HG03558 (cell line): ENCODE results near the gene SLC25A22.
A peak's percentile ranks its signal among the peaks of the same experiment; 100 is the strongest.

Experiments
- ATAC-seq: cut with Tn5 transposase; IDR thresholded peaks from one replicate; pipeline ENCODE4 v1.9.1; 2021; ENCODE audit warnings: moderate number of reproducible peaks; ENCODE audit not compliant: unreplicated experiment; ENCODE audit errors: extremely low read depth

The SLC25A22 gene

DNA sequence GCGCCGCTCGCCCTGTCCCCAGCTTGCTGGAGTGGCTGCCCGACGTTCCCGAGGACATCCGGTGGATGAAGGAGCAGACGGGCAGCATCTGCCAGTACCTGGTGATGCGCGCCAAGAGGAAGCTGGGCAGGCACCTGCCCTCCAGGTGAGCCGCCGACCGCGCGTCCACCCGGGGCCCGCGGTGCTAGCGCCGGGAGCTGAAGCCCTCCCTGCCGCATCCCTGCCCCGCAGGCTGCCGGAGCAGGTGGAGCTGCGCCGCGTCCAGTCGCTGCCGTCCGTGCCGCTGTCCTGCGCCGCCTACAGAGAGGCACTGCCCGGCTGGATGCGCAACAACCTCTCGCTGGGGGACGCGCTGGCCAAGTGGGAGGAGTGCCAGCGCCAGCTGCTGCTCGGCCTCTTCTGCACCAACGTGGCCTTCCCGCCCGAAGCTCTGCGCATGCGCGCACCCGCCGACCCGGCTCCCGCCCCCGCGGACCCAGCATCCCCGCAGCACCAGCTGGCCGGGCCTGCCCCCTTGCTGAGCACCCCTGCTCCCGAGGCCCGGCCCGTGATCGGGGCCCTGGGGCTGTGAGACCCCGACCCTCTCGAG, 26.3 kb upstream of the SLC25A22 start:
- no peak for ATAC-seq

- no peak for ATAC-seq
These were observed 25.6 kb upstream of the SLC25A22 start for GRCh38 chr11:823441-824291.

DNA sequence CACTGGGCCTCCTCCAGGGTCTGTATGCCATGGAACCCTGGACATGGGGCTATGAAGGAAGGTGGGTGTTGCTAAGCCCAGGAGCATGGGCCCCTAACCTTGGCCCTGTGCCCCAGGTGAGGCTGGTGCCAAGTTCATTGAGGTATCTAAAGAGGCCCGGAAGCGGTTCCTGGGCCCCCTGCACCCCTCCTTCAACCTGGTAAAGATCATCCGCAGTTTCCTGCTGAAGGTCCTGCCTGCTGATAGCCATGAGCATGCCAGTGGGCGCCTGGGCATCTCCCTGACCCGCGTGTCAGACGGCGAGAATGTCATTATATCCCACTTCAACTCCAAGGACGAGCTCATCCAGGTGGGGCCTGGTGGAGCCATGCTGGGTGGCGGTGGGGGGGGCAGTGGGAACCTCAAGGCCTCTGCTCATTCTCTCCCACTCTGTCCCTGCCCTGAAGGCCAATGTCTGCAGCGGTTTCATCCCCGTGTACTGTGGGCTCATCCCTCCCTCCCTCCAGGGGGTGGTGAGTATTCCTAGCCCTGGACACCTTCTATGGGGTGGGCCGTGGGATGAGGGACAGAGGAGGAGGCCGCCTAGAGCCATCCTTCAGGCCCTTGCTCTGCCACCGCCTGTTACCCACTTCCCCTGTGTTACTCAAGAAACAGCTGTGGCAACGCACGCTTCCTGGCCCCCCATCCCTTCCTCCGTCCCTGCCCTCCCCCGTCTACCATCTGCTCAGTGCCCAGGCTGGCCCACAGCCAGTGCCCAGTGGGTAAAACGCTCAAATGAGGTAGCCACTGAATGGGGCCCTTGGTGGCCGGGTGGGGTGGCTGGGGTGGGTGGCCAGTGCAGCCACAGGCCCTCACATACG, 23.7 kb upstream of the SLC25A22 start:
- no peak for ATAC-seq

- ATAC-seq: no peak
These were observed 22.8 kb upstream of the SLC25A22 start for GRCh38 chr11:820655-821511.

DNA sequence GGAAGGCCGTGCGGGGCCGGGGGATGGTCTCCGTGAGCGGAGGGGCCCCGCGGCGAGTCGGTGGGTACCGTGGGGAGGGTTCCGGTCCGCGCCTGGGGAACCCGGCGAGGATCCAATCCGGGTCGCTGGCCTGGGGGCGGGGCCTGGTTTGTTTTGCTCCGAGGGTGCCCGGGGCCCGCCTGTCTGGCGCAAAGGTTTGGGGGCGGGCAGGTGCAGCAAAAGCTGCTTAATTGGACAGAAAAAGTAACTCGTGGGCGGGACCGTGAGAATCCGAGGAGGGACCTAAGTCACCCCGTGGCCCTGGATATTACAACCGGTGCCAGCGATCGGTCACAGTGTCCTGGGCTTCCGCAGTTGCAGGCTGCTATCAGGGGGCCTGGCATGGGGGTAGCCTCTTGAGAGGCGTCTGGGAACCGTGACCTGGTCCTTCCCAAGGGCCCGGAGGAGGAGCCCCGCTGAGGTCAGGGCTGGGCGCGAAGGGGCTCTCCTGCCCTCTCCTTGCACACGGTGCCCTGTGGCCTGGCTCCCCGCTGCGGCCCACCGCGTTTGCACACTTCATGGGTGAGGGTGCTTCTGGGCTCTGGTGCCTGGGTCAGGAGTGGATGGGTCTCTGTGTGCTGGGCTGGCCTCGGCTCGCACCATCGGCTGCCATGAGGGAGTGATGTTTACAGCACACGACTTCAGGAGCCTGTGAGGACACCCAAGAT, 22.0 kb upstream of the SLC25A22 start:
- peak; percentile 26 for ATAC-seq

DNA sequence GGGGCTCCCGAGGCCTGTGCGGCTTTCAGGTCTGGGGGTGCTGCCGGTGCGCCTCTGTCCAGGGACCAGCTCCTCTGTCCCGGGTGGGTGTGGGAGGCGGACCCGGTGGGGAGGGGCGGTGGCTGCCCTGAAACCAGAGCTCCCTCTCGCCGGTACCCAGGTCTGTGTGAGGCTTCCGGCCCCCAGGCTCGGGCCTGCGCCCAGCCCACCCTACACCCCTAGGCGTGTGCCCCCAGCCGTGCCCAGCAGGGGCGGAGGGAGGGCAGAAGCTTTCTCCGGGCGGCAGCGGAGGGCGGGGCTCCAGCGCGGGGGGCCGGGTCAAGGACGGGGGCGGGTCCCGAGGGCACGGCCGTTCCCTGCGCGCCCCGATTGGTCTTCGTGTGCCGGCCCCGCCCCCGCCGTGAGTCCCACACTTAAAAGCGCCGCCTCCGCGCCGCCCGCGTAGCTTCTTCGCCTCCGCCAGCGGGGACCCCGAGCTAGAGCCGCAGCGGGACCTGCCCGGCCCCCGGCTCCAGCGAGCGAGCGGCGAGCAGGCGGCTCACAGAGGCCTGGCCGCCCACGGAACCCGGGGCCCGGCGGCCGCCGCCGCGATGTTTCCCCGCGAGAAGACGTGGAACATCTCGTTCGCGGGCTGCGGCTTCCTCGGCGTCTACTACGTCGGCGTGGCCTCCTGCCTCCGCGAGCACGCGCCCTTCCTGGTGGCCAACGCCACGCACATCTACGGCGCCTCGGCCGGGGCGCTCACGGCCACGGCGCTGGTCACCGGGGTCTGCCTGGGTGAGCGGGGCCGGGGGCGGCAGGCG, 21.2 kb upstream of the SLC25A22 start:
- ATAC-seq: peak; percentile 36

DNA sequence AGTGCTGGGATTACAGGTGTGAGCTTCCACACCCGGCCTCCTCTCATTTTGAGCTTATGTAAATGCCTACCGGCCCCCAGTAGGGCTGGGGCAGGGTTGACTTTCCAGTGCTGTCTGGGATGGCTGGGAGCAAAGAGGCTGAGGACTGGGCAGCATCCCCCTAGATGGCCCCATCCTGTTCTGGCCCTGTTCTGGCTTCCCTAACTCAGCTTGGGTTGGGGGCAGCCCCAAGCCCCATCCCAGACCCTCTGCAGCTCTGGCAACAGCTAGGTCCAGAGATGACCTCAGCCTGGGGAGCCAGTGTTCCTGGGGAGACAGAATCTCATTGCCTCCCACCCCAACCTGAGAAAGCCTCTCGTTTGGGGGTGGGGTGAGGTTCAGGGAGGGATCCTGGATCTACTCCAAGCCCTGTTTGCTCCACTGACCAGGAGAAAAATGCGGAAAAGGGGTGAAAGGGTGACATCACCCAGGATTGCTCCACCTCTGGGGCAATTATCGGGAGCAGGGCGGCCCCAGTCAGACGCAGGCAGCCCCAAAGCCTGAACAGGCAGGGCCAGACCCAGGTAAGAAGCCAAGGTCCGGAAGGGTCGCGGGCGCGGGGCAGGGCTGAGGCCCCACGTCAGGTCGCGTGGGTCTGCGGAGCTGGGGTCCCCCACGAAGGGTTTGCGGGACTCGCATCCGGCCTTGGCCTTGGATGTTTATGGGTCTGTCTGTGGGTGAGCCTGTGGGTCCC, 20.5 kb upstream of the SLC25A22 start, which contains the start of gene PNPLA2:
PNPLA2 (plus strand) TSS at position 519 of the 733 bp plus-strand sequence. CDS start 805 bp downstream, outside the sequence.
- no peak for ATAC-seq

DNA sequence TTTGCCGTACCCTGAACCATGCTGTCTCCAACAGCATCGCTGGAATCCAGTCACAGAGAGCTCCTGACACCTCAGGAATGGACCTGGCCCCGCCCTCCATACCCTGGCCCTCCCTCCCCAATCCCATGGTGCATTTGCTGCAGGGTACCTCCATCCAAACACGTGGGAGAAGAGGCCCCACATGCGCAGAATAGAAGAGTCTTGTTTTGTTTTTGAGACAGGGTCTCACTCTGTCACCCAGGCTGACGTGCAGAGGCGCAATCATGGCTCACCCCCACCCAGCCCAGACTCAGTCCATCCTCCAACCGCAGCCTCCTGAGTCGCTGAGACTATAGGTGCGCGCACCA, 18.3 kb upstream of the SLC25A22 start:
- no peak for ATAC-seq

DNA sequence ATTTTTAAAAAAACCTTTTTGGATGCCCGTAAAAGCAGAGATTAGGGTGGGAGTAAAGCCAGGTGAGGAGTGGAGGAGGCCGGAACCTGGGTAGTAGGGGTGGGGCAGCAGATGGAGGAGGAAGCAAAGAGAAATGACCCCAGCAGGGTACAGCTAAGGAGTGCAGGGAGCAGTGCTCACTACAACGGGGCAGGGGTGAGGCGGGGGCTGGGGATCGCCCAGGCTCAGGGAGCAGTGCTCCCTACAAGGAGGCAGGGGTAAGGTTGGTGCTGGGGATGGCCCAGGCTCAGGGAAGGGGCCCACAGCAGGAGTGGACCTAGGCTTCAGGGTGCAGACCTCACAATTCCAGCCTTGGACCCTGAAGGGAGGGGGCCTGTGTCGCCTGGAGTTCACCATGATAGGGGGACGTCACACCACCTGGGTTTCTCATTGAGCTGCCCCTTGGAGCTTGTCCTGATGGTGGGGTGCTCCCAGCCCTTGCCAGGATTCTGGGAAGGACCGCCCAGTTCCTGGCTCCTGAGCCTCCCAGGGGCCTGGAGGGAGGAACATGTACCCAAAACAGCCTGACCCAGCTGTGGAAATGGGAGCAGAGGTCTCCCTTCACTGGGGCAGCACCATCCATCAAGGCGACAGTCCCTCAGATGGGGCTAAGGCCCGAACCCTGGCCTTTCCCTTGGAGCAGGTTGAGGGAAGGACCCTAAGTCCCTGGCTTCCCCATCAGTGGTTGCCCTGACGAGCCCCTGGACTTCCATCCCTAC, 17.8 kb upstream of the SLC25A22 start:
- no peak for ATAC-seq

- no peak for ATAC-seq
These were observed 15.5 kb upstream of the SLC25A22 start for GRCh38 chr11:813456-814096.

GRCh38 chr11:813072-813455, 15.0 kb upstream of the SLC25A22 start:
- no peak for ATAC-seq

GRCh38 chr11:812390-812789, 14.3 kb upstream of the SLC25A22 start:
- ATAC-seq: no peak

GRCh38 chr11:811446-812245, 13.6 kb upstream of the SLC25A22 start:
- no peak for ATAC-seq

- no peak for ATAC-seq
These were observed 12.0 kb upstream of the SLC25A22 start for GRCh38 chr11:810040-810567.

DNA sequence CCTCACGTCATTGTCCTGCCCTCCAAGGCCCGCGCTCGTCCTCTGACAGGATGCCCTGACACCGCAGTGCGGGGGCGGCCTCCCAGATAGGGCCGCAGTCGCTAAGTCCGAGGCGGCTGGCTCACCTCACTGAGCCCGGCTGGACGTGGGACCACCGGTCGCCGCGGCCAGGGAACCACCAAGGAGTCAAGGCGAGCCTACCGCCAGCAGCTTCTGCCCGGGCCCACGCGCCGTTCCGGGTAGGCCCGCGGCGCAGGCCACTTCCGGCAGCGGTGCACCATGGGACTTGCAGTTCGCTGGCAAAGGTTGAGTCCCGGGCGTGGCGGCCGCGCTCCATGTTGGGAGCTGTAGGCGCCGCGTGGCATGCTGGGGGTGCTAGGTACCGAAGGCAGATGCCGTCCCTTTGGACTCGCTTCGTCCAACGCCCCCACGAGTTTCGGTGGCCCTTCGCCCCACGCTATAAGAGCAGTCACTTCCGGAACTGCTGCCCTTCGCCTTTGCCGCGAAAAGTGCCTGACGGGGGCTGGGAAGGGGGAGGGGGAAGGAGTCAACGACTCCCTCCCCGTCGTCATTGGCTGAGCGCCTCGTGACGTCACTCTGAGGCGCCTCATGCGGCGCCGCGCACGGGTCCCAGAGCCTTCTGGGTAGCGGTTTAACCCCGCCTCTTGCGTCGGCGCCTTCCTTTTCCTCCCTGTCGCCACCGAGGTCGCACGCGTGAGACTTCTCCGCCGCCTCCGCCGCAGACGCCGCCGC, 11.4 kb upstream of the SLC25A22 start, which contains the start of gene RPLP2:
RPLP2 (plus strand) TSS at position 681 of the 753 bp plus-strand sequence. CDS start 268 bp downstream, outside the sequence.
- peak; percentile 37 for ATAC-seq
